Inferior parietal cortex (tissue), 1 donor: ENCODE measurements around the gene DNAH3.
A peak's percentile ranks its signal among the peaks of the same experiment; 100 is the strongest.
"Not testable (repeated sequence)": the region's sequence is repeated elsewhere in the genome, so short reads cannot be mapped to it uniquely, and the experiment has no call there.

Experiments
- DNase-seq: peaks from one replicate; pipeline ENCODE4 v3.0.0-alpha.2; 2016; ENCODE audit errors: extremely low spot score

Gene DNAH3, protein sequence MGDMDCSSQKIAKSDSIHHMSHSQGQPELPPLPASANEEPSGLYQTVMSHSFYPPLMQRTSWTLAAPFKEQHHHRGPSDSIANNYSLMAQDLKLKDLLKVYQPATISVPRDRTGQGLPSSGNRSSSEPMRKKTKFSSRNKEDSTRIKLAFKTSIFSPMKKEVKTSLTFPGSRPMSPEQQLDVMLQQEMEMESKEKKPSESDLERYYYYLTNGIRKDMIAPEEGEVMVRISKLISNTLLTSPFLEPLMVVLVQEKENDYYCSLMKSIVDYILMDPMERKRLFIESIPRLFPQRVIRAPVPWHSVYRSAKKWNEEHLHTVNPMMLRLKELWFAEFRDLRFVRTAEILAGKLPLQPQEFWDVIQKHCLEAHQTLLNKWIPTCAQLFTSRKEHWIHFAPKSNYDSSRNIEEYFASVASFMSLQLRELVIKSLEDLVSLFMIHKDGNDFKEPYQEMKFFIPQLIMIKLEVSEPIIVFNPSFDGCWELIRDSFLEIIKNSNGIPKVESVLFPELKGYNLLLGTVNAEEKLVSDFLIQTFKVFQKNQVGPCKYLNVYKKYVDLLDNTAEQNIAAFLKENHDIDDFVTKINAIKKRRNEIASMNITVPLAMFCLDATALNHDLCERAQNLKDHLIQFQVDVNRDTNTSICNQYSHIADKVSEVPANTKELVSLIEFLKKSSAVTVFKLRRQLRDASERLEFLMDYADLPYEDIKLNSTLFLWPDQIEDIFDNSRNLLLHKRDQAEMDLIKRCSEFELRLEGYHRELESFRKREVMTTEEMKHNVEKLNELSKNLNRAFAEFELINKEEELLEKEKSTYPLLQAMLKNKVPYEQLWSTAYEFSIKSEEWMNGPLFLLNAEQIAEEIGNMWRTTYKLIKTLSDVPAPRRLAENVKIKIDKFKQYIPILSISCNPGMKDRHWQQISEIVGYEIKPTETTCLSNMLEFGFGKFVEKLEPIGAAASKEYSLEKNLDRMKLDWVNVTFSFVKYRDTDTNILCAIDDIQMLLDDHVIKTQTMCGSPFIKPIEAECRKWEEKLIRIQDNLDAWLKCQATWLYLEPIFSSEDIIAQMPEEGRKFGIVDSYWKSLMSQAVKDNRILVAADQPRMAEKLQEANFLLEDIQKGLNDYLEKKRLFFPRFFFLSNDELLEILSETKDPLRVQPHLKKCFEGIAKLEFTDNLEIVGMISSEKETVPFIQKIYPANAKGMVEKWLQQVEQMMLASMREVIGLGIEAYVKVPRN (N-terminal part only)

DNA sequence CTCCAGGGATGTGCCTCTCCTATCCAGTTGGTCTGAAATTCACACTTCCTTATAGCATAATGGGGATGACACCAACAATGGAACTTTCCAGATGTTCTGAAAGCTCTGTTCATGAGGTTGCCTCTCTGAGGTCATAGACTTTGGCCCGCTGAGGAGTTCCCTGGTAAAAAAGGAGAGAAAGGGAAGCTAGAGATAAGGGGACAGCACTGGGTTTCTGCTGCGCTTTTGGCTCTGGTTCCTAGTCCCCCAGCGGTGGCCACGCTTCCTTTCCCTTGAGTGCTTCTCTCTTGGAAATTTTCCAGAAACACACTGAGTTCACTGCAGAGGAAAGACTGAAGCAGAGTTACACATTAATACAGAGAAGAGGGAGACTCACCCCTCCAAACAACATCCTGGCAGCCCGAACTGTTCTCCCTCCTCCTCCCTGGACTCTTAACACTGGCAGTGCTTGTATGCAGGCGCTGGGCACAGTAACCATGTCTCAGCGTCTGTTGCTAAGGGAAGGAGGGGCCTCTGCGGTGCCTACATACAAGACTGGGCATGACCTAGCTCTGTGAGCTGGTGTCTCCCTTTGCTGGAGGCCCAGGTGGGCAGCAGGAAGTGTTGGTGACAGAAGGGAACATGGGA, at the start of gene DNAH3:
DNAH3 (minus strand) TSS at position 472 of the 627 bp plus-strand sequence. CDS start 527 bp downstream, outside the sequence.
- DNase-seq, result no peak

DNA sequence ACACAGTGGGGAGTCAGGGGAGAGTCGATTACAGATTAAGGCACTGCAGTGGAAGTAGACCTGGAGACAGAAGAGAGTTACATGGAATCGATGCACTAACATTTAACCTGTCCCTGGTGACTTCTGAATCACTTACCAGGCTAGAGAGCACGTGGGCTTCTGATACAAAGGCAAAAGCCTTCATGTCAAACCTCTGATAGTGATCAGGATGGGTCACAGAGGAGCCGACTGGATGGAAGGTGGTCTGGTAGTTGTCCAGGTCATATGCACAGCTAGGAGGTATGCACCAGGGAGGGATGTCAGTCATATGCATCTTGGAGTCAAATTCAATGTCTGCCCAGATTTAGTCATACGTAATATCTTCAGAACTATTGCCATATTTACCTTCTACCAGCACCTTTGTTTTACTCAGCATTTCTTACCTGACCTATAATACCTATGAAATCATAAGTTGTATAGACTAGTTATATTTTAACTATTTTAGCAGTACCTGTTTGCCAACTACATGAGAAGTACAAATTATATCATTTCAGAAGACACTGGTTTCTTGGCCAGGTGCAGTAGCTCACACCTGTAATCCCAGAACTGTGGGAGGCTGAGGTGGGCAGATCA, 49.1 kb upstream of the DNAH3 start:
- no peak for DNase-seq

DNA sequence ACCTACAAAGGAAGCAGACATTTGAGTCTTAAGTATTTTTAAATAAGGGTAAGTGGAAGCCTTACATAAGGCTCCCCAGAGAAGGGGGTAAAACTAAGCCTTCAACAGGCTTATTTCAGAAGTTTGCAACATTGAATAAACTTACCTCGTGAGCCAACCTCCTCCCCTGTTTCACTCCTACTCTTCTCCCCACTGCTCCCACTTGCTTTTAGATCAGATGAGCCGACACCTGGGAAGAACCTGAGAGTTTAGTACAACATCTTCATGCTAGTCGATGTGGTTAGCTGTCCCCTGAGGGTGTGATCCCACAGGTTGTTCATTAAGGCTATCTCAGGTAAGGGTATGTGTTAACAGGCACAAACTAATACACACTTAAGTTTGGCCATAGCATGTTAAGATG, 47.0 kb upstream of the DNAH3 start:
- DNase-seq, result no peak

DNA sequence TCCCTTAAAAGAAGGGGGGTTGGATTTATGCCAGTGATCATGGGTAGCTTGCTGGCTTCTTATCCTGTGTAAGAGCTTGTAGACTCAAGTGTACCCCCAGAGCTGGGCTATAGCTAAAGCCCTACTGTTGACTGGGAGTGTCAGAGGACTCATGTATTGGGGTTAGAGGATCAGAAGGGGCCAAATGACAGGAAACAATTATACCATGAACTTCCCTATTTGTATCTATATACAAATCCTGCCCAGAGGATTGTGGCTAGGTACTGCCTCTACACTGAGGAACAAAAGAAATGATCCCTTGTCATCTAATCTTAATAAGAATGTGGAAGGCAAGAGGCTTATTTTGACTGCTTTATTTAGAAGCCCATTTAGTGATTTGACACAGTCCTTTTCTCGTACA, 46.5 kb upstream of the DNAH3 start:
- DNase-seq, result no peak

DNA sequence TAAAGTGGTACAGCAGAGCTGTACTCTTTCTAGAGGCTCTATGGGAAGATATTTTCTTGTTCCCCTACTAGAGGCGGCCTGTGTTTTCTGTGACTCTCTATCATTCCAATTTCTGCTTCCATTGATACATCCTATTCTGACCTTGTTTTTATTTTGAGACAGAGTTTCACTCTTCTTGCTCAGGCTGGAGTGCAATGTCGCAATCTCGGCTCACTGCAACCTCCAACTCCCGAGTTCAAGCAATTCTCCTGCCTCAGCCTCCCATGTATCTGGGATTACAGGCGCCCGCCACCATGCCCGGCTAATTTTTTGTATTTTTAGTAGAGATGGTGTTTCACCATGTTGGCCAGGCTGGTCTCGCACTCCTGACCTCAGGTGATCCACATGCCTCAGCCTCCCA, 44.7 kb upstream of the DNAH3 start:
- DNase-seq, result not testable (repeated sequence)

DNA sequence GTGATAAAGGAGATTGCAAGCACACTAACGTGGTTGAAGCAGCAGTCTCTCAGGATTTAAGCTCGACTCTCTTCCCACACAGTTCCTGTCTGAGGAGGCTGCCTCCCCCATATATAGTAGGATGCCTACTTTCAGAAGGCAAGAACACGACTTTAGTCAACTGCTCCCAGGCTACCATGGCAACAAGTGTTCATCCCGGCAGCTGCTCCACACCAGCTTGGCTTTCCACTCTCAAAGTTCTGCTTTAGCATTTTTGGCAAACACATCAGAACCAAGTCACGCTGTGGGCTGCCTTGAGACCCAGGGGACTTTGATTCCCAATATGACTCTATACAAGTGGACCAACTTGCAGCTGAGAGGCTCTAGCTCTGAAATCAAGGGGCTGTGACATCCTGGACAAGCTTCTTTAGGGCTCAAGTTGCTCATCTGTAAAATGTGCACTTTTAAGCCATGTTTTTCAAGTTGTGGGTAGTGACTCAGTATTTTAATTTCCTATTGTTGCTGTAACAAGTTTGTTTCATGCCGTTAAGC, 44.2 kb upstream of the DNAH3 start:
- peak; percentile 30 for DNase-seq

DNA sequence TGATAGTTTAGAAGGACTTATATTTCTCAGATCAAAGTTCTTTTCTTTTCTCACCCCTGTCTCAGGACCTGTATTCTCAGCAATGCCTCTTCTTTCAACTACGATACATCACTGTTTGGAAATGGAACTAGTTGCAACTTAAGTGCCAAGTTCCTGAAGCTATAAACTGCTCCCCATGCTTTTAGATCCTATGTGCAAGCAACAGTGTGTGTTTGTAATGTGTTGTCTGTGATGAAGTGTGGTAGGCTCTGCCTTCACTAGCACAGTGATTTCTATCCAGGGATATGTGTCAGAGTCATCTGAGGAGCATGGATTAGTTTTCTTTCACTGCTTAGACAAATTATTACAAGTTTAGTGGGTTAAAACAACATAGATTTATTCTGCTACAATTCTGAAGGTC, 42.3 kb upstream of the DNAH3 start:
- no peak for DNase-seq

DNA sequence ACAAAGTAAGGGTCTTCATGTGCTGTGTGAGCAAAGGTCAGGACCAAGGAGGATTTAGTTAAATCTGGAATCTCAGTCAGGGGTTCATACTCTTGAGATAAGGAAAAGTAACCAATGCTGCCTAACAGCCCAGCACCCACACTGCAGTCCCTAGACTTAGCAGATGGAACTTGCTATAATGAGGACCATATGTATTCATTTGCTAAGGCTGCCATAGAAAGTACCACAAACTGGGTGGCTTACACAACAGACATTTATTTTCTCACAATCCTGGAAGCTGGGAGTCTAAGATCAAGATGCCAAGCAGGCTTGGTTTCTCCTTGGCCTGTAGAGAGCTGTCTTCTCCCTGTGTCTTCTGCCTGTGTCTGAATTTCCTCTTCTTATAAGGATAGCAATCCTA, 40.0 kb upstream of the DNAH3 start:
- peak; percentile 13 for DNase-seq

DNA sequence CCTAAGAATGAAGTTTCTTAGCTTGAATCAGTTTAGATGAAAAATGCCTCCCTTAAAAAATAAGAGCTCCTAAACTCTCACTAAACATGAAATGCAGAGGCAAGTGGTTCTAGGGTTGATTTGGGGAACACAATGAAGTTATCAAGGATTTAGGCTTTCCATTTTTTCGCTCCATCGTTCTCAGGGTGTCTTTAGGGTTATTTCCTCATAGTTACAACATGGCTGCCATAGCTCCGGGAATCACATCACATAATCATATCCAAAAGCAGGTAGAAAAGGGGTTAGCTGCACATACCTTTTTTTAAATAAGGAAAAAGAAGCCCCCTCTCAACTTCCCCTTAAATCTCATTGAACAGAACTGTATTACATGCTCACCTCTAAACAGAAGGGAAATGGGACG, 39.4 kb upstream of the DNAH3 start:
- DNase-seq, result no peak

DNA sequence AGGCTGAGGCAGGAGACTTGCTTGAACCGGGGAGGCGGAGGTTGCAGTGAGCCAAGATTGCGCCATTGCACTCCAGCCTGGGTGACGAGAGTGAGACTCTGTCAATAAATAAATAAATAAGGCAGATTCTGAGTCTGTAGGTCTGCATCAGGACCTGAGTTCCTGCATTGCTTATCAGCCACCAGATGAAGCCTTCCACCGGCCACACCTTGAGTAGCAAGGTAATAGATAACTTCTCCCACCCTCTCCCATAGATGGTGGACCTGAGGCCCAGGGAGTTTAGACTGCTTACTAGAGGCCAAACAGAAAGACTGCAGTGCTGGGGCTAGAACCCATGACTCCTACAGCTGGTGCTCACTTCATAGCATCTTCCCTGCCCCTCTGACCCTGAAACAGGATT, 38.7 kb upstream of the DNAH3 start:
- no peak for DNase-seq

DNA sequence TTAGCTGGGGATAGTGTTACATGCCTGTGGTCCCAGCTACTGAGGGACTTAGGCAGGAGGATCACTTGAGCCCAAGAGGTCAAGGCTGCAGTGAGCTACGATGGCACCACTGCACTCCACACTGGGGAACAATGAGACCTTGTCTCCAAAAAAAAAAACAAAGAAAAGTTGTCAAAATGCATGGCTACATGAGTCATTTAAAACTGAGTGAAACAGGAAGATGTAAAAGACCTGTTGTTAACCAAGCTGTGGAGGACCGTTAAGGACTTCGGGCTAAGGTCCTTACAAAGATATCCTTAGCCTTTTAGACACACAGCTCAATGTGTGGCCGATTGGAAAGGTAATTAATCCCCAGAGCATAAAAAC, 35.7 kb upstream of the DNAH3 start:
- DNase-seq, result no peak

DNA sequence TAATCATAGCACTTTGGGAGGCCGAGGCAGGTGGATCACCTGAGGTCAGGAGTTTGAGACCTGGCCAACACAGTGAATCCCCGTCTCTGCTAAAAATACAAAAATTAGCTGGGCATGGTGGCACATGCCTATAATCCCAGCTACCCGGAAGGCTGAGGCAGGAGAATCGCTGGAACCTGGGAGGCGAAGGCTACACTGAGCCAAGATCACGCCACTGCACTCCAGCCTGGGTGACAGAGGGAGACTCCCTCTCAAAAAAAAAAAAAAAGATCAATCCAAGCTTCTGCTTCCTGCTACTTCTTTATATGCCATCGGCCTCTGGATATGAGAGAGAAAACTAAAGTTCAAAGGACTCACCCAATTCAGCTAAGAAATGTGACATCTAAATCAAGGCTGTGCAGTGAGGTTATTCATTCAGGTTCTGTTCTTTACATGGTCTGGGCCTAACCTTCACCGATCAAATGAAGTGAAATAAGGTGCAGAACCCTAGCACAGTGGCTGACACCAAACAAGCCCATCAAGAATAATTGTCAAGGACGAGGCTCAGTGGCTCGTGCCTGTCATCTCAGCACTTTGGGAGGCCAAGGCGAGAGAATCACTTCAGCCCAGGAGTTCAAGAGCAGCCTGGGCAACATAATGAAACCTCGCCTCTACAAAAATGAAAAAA, 35.1 kb upstream of the DNAH3 start:
- DNase-seq, result no peak

DNA sequence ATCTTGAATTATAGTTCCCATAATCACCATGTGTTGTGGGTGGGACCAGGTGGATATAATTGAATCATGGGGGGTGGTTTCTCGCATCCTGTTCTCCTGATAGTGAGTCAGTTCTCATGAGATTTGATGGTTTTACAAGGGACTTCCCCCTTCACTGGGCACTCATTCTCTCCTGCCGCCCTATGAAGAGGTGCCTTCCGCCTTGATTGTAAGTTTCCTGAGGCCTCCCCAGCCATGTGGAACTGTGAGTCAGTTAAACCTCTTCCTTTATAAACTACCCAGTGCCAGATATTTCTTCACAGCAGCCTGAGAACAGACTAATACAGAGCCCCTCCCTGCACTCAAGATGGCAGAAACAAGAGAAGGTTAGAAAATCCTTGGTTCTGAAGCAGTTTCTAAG, 34.2 kb upstream of the DNAH3 start:
- DNase-seq, result no peak

DNA sequence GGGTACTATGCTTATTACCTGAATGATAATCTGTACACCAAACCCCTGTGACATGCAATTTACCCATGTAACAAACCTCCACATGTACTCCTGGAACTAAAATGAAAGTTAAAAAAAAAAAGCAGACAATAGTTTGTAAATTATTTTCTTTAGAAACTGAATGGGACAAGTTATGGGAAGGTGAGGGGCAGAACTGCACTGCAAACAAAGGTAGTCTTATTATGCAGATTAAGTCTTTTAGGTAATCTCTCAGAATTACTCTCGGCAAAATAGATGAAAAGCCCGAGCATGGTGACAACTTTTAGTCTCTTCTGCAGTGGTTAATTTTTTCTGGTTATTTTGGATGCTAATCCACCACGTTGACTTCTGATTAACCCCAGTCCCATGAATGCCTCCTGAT, 33.3 kb upstream of the DNAH3 start:
- DNase-seq, result no peak

DNA sequence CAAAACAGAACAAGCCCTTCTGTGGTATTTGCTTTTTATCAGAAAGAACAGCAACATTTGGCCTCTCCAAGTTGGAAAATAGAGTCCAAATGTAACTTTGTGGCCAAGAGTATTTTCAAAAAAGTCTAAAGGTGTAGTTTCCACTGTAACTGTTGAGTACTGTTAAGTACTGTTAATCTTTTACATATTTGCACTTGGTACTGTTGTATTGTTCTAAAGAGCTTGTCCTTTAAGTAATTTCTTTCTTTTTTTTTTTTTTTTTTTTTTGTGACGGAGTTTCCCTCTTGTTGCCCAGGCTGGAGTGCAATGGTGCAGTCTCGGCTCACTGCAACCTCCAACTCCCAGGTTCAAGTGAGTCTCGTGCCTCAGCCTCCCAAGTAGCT, 29.3 kb upstream of the DNAH3 start:
- no peak for DNase-seq

DNA sequence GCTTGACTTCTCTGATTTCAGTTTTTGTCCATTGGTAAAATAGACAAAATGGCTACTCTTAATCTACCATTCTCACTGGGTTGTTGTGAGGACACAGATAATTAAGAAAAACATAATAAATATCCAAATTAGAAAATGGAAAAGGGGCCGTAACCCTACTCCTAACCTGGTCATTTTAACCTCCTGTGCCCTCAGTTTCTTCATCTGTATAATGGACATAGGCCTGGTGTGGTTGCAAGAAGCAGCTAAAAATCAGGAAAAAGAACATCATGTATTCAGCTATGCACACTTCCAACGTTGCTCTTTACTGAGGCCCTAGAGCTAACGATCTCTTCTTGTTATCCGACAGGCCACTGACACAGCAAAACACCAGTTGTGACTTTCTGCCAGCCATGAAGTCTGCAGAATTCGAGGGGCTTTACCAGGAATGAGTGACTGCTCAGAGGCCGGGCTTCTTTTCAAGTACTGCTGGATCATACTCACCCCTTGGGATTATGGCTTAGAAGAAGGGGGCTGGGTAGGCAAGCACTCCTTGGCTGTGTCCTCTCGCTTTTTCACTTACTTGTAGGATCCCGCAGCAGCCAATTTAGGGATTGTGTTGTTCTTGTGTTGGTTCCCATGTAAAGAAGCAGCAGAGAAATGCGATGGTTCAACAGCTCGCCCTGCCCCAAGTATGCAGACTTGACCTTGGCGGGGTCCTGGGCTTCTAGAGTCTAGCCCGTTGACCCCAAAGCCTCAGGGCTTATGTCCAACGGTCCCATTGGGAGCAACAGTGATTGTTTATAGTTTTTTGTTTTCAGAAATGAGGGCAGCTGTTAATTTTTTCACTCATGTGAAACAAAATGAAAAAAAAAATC, 28.7 kb upstream of the DNAH3 start:
- DNase-seq, result no peak

DNA sequence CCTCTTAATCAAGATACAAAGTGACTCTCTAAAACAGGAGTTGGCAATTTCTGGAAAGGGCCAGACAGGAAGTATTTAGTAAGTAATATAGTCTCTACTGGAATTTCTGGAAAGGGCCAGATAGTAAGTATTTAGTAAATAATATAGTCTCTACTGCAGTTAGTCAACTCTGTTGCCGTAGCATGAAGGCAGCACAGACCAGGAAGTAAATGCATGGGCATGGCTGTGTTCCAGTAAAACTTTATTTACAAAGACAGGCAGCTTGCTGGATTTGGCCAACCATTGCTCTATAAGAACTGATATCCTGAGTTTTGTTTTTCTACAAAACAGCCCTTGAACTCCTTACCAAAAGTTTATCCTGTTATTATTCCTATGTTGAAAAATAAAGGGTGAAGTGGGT, 24.8 kb upstream of the DNAH3 start:
- no peak for DNase-seq

DNA sequence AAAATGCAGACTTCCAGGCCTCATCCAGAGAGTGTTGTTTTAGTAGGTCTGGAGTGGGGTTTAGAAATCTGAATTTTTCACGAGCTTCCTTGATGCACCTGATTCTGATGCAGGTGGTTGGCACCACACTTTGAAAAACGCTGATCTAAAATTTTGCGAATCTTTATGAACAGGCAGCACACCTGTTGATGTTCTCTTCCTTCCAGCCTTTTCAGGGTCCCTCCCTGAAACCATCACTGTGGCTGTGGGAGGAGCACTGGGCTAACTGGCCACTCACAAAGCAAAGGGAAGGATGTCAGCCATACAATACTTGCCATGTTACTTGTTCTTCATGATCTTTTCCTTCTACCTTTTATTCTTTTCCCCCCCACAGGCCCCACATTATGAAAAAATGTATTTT, 22.0 kb upstream of the DNAH3 start:
- no peak for DNase-seq

DNA sequence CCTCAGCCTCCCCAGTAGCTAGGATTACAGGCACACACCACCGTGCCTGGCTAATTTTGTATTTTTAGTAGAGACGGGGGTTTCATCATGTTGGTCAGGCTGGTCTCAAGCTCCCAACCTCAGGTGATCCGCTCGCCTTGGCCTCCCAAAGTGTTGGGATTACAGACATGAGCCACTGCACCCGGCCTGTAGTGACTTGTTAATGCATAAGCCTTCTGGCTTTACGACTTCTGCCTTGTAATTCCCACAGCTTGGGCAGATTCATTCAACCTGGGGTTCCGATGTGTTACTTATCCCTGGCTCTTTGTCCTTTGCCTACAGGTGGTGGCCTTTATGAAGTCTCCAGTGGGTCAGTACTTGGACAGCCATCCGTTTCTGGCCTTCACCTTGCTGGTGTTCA, 19.5 kb upstream of the DNAH3 start:
- DNase-seq, result not testable (repeated sequence)
